HCT116 (cell line): ENCODE data around the gene MOV10L1. TPM values are rescaled to one million over a fixed set of nuclear protein-coding genes. Genes with fewer than 3 reads are reported as not detected.

Experiments
- ATAC-seq: fragments of 200-7000 bp; cut with Tn5 transposase; 2 replicates; pipeline ENCODE4 v1.9.1; 2020; ENCODE audit warnings: mild to moderate bottlenecking, moderate library complexity
- BruUV-seq: library from RNA; stranded (reverse); fragments of 400-500 nt; replicated peaks from 2 replicates; lab custom pipeline; 2021; lab: Mats Ljungman, UMichigan
- CTCF ChIA-PET: fragments of 300-600 bp; sonication (Branson Sonifier 250); formaldehyde crosslinking; loops from one replicate; lab custom pipeline; 2021; ENCODE audit warnings: antibody characterized with exemption; lab: Charles Lee
- POLR2A ChIA-PET: fragments of 300-600, 350-600 bp; sonication (Branson Sonifier 250); formaldehyde crosslinking; loops from one replicate; lab custom pipeline; 2021; ENCODE audit warnings: antibody characterized with exemption; lab: Charles Lee
- RAD21 ChIA-PET, 2 experiments: fragments of 300-600 bp; sonication (Branson Sonifier 250); formaldehyde crosslinking; loops; one replicate each; lab custom pipeline; 2023; ENCODE audit warnings: low total read pairs in 2 of 2; ENCODE audit not compliant: uncharacterized antibody in 2 of 2, unreplicated experiment in 2 of 2, low non-redundant PET in 1 of 2; lab: Charles Lee
- DNase-seq: peaks from one replicate; pipeline ENCODE4 v3.0.0-alpha.2; 2010; ENCODE audit warnings: low read depth, low spot score
- H2AFZ ChIP-seq: fragments of 200-600 bp; shearing (Covaris generic), sonication (generic); 2 replicates; pipeline ENCODE4 v1.6.1; 2017; ENCODE audit warnings: low read depth, mixed run types, mixed read lengths, antibody characterized with exemption, low read length; ENCODE audit not compliant: poor library complexity, severe bottlenecking
- H3K27ac ChIP-seq: 2 replicates; pipeline ENCODE4 v1.5.1; 2012; ENCODE audit warnings: low read depth, low read length
- H3K27me3 ChIP-seq: fragments of 200-600 bp; sonication (generic); 2 replicates; pipeline ENCODE4 v1.6.1; 2016; ENCODE audit warnings: mixed run types, low read length, mixed read lengths; ENCODE audit not compliant: insufficient read depth
- H3K36me3 ChIP-seq, 2 experiments: fragments of 200-500 bp in 1 of 2; fragments of 200-600 bp in 1 of 2; sonication (Bioruptor generic) in 1 of 2; sonication (generic) in 1 of 2; 2 replicates each; pipeline versions ENCODE4 v1.5.1 to v1.6.1; 2014 to 2016; ENCODE audit warnings: low read length in 2 of 2, inconsistent platforms in 1 of 2, mixed read lengths in 1 of 2, mixed run types in 1 of 2; ENCODE audit not compliant: insufficient read depth in 2 of 2, control insufficient read depth in 1 of 2
- H3K4me1 ChIP-seq, 2 experiments: fragments of 200-600 bp in 1 of 2; sonication (generic) in 1 of 2; 2 replicates each; pipeline versions ENCODE4 v1.5.1 to v1.6.1; 2012 to 2017; ENCODE audit warnings: low read length in 2 of 2, inconsistent platforms in 1 of 2, mild to moderate bottlenecking in 1 of 2, mixed read lengths in 1 of 2, mixed run types in 1 of 2, moderate library complexity in 1 of 2; ENCODE audit not compliant: insufficient read depth in 2 of 2, control insufficient read depth in 1 of 2
- H3K4me2 ChIP-seq: fragments of 200-600 bp; sonication (generic); 2 replicates; pipeline ENCODE4 v1.6.1; 2017; ENCODE audit warnings: mixed run types, low read length, mixed read lengths
- H3K4me3 ChIP-seq, 2 experiments: fragments of 200-600 bp in 1 of 2; sonication (generic) in 1 of 2; replicated peaks in 1 of 2; 2 replicates each; pipeline ENCODE4 v1.5.1; 2011 to 2016; ENCODE audit warnings: low read length in 2 of 2, control low read depth in 1 of 2, low read depth in 1 of 2, mild to moderate bottlenecking in 1 of 2, mixed read lengths in 1 of 2, mixed run types in 1 of 2
- H3K79me2 ChIP-seq: fragments of 200-600 bp; sonication (generic); 2 replicates; pipeline ENCODE4 v1.6.1; 2017; ENCODE audit warnings: mild to moderate bottlenecking, mixed run types, low read length, moderate library complexity, mixed read lengths; ENCODE audit not compliant: insufficient read depth
- H3K9ac ChIP-seq: fragments of 200-600 bp; sonication (generic); 2 replicates; pipeline ENCODE4 v1.6.1; 2016; ENCODE audit warnings: low read length, mixed read lengths
- H3K9me2 ChIP-seq: fragments of 200-600 bp; sonication (generic), shearing (Covaris generic); 2 replicates; pipeline ENCODE4 v1.6.1; 2017; ENCODE audit warnings: mixed run types, mild to moderate bottlenecking, moderate library complexity; ENCODE audit not compliant: insufficient read depth
- H3K9me3 ChIP-seq, 2 experiments: fragments of 200-500 bp in 1 of 2; fragments of 200-600 bp in 1 of 2; sonication (Bioruptor generic) in 1 of 2; sonication (generic) in 1 of 2; 2 replicates each; pipeline ENCODE4 v1.6.1; 2014 to 2017; ENCODE audit warnings: low read length in 2 of 2, mixed read lengths in 2 of 2, inconsistent platforms in 1 of 2, low read depth in 1 of 2, mild to moderate bottlenecking in 1 of 2, mixed run types in 1 of 2, moderate library complexity in 1 of 2; ENCODE audit not compliant: control insufficient read depth in 1 of 2, insufficient read depth in 1 of 2
- H4K20me1 ChIP-seq: fragments of 200-600 bp; sonication (generic), shearing (Covaris generic); 2 replicates; pipeline ENCODE4 v1.6.1; 2017; ENCODE audit warnings: mixed run types, mild to moderate bottlenecking, moderate library complexity; ENCODE audit not compliant: insufficient read depth
- ATF3 ChIP-seq: IDR thresholded peaks from 2 replicates; pipeline ENCODE4 v1.6.1; 2012
- CEBPB ChIP-seq: IDR thresholded peaks from 2 replicates; pipeline ENCODE4 v1.6.1; 2012; ENCODE audit warnings: low read depth
- CTCF ChIP-seq, 3 experiments: fragments of 200-600 bp in 1 of 3; sonication (generic) in 1 of 3; IDR thresholded peaks in 2 of 3; conservative IDR thresholded peaks in 1 of 3; 2 replicates each; pipeline ENCODE4 v1.5.1; 2012 to 2017; ENCODE audit warnings: low read depth in 2 of 3, low read length in 2 of 3, antibody characterized with exemption in 1 of 3, borderline replicate concordance in 1 of 3, control low read depth in 1 of 3, mild to moderate bottlenecking in 1 of 3, mixed read lengths in 1 of 3, mixed run types in 1 of 3, moderate library complexity in 1 of 3; ENCODE audit not compliant: insufficient read depth in 1 of 3
- EZH2 ChIP-seq: fragments of 200-600 bp; sonication (generic); IDR thresholded peaks from 2 replicates; pipeline ENCODE4 v1.6.1; 2017; ENCODE audit warnings: antibody characterized with exemption, mixed run types
- EZH2phosphoT487 ChIP-seq: fragments of 200-600 bp; IDR thresholded peaks from 2 replicates; pipeline ENCODE4 v1.6.1; 2018; ENCODE audit warnings: antibody characterized with exemption, borderline replicate concordance
- JUND ChIP-seq: IDR thresholded peaks from 2 replicates; pipeline ENCODE4 v1.6.1; 2012
- MAX ChIP-seq: IDR thresholded peaks from 2 replicates; pipeline ENCODE4 v1.6.1; 2012
- POLR2A ChIP-seq: IDR thresholded peaks from 2 replicates; pipeline ENCODE4 v1.7.0; 2011; ENCODE audit warnings: borderline replicate concordance; ENCODE audit not compliant: insufficient read depth, insufficient read length; ENCODE audit errors: extremely low read depth
- POLR2AphosphoS5 ChIP-seq: IDR thresholded peaks from 2 replicates; pipeline ENCODE4 v1.6.1; 2011; ENCODE audit warnings: mild to moderate bottlenecking, low read depth, low read length, moderate library complexity
- RAD21 ChIP-seq: IDR thresholded peaks from 2 replicates; pipeline ENCODE4 v1.6.1; 2012; ENCODE audit warnings: low read depth, mild to moderate bottlenecking
- SP1 ChIP-seq: IDR thresholded peaks from 2 replicates; pipeline ENCODE4 v1.6.1; 2012; ENCODE audit warnings: low read depth
- TCF7L2 ChIP-seq: IDR thresholded peaks from 2 replicates; pipeline ENCODE4 v1.7.0; 2011; ENCODE audit warnings: borderline replicate concordance, inconsistent platforms; ENCODE audit not compliant: insufficient read depth, insufficient read length; ENCODE audit errors: extremely low read depth
- YY1 ChIP-seq: IDR thresholded peaks from 2 replicates; pipeline ENCODE4 v1.6.1; 2011; ENCODE audit warnings: low read length, low read depth, moderate library complexity, mild to moderate bottlenecking; ENCODE audit not compliant: insufficient replicate concordance; ENCODE audit errors: extremely low read depth
- ZBTB33 ChIP-seq: IDR thresholded peaks from 2 replicates; pipeline ENCODE4 v1.6.1; 2011; ENCODE audit warnings: mild to moderate bottlenecking, low read length, moderate library complexity; ENCODE audit not compliant: insufficient replicate concordance; ENCODE audit errors: extremely low read depth
- ZFX ChIP-seq: fragments of 450-650 bp; IDR thresholded peaks from 2 replicates; pipeline ENCODE4 v1.6.1; 2017
- ZNF274 ChIP-seq: fragments of 200-500 bp; sonication (Bioruptor generic); IDR thresholded peaks from 2 replicates; pipeline ENCODE4 v1.6.1; 2014; ENCODE audit warnings: mild to moderate bottlenecking, low read depth, low read length, inconsistent platforms
- intact Hi-C: fragments of 100-400 bp; cut with micrococcal nuclease; formaldehyde crosslinking; loops from 2 replicates; pipeline ENCODE4 v1.10.0; 2022
- total RNA-seq: library from RNA; stranded (reverse); gene quantifications from one replicate; pipeline ENCODE4 v1.2.1, GENCODE V29; 2021; ENCODE audit not compliant: unreplicated experiment

The MOV10L1 gene
- total RNA-seq, 1 experiment from 2014 or later, result not detected

- intact Hi-C loops, result no loop called here
Observed at GRCh38 chr22:50177537-50178470, 88.0 kb downstream of the MOV10L1 start.

More at GRCh38 chr22:50177537-50178470, 88.0 kb downstream of the MOV10L1 start:
- DNase-seq (no peak), ATAC-seq (no peak)
- no TSS peak for BruUV-seq
- ChIA-PET RAD21 (no interaction called here), CTCF (no interaction called here), POLR2A (no interaction called here)
- no peaks in the 10 kb centered on the region for H4K20me1 ChIP-seq
- H3K36me3 ChIP-seq, result no peaks in the 10 kb centered on the region
- H3K9me2 ChIP-seq, result no peaks in the 10 kb centered on the region
- no peak overlapping the region for H3K27ac ChIP-seq
- H2AFZ ChIP-seq, result no peak overlapping the region
- TF ChIP-seq MAX (no peak), ATF3 (no peak), CTCF (IDR thresholded peaks at IDR 0.05 in 2 of 3, conservative IDR thresholded peaks at IDR 0.05 in 1 of 3; ENCODE audit: borderline replicate concordance in 1 of 3, insufficient read depth in 1 of 3, low read depth in 2 of 3, low read length in 2 of 3) (no peak), ZBTB33 (no peak), RAD21 (no peak), EZH2phosphoT487 (no peak), CEBPB (no peak), POLR2A (no peak), POLR2AphosphoS5 (no peak), ZNF274 (no peak), TCF7L2 (no peak), SP1 (no peak), ZFX (no peak), JUND (no peak), YY1 (no peak), EZH2 (no peak)
- H3K27me3 ChIP-seq, result no peaks in the 10 kb centered on the region
- H3K4me2 ChIP-seq, result no peak overlapping the region
- no peaks in the 10 kb centered on the region for H3K79me2 ChIP-seq
- no peak overlapping the region for H3K4me3 ChIP-seq
- H3K9ac ChIP-seq, result no peak overlapping the region
- no peaks in the 10 kb centered on the region for H3K9me3 ChIP-seq
- no peaks in the 10 kb centered on the region for H3K4me1 ChIP-seq
